SK-N-SH (cell line): ENCODE data around the gene CIT.

Source experiments
- CTCF ChIP-seq: fragments of 200-600 bp; sonication (generic); IDR thresholded peaks from 2 replicates; pipeline ENCODE4 v1.6.1; 2017; ENCODE audit warnings: antibody characterized with exemption, mild to moderate bottlenecking, moderate library complexity
- GABPA ChIP-seq: IDR thresholded peaks from 2 replicates; pipeline ENCODE4 v1.4.0; 2012; ENCODE audit warnings: low read depth, mild to moderate bottlenecking
- JUND ChIP-seq: IDR thresholded peaks from 2 replicates; pipeline ENCODE4 v1.4.0; 2012
- MAX ChIP-seq: IDR thresholded peaks from 2 replicates; pipeline ENCODE4 v1.4.0; 2012; ENCODE audit warnings: low read depth
- MEF2A ChIP-seq: IDR thresholded peaks from 2 replicates; pipeline ENCODE4 v1.4.0; 2012; ENCODE audit warnings: low read depth, borderline replicate concordance
- NRF1 ChIP-seq: IDR thresholded peaks from 2 replicates; pipeline ENCODE4 v1.6.1; 2012; ENCODE audit warnings: low read depth, mild to moderate bottlenecking, low read length
- POLR2AphosphoS5 ChIP-seq: IDR thresholded peaks from 2 replicates; pipeline ENCODE4 v1.6.1; 2012; ENCODE audit warnings: low read depth, low read length
- REST ChIP-seq: IDR thresholded peaks from 2 replicates; pipeline ENCODE4 v1.6.1; 2012; ENCODE audit warnings: mild to moderate bottlenecking, low read depth, low read length, moderate library complexity
- RFX5 ChIP-seq: IDR thresholded peaks from 2 replicates; pipeline ENCODE4 v1.6.1; 2012; ENCODE audit warnings: mild to moderate bottlenecking, improper control_type of control experiment, low read length
- USF2 ChIP-seq: fragments of 150-350 bp; IDR thresholded peaks from 2 replicates; pipeline ENCODE4 v1.6.1; 2017; ENCODE audit warnings: antibody characterized with exemption, low read length, low read depth, borderline replicate concordance

GRCh38 chr12:119699199-119699760 is 177.8 kb downstream of the CIT start:
- TF ChIP-seq POLR2AphosphoS5 (no peak), JUND (no peak), RFX5 (no peak), CTCF (no peak), MEF2A (no peak), NRF1 (no peak), REST (no peak), MAX (no peak), USF2 (no peak), GABPA (no peak)
